Lower leg skin (tissue), 3 donors: ENCODE measurements around the gene GNAL.

Source experiments
- POLR2A ChIP-seq, 2 donors: fragments of 450-650 bp; IDR thresholded peaks; one replicate each; pipeline ENCODE4 v1.6.1; 2016 to 2017; ENCODE audit warnings: antibody characterized with exemption in 2 of 2, mild to moderate bottlenecking in 1 of 2, moderate library complexity in 1 of 2
- TF ChIP-seq, protein P1 (sequence below), 3 donors: fragments of 450-650 bp; IDR thresholded peaks; one replicate each; pipeline ENCODE4 v1.5.1; 2016; ENCODE audit warnings: antibody characterized with exemption in 3 of 3, mild to moderate bottlenecking in 3 of 3, moderate library complexity in 2 of 3

DNA sequence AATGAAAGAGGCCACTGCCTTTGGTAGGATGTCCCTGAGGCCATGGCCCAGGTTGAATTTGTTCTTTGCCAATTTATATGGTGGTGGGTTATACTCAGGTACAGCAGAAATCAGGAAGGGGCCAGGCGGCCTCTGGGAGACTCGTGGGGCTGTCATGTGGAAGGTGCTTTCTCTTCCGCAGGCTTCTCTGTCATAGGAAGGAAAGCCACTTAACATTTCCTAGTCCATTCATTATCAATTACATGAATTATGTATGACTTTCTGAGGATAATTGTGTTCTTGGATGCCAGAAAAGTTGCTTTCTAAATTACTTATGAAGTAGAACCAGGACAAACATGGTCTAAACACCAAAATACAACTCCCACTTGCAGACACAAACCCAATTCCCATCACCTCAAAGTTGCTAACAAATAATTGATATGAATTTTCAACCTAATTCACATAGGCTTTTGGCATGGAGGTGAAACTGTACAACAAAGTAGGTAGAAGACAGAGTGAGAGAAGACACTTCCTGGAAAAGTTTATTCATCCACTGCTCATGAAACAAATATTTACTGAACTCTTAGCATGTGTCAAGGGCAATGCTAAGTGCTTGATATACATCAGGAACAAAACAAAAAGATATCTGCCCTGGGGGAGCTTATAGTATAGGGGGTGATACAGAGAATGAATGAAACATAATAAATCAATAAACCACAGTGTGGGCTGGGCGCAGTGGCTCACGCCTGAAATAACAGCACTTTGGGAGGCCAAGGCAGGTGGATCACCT lies 111.7 kb downstream of the GNAL start:
- no peak for TF ChIP-seq POLR2A (IDR thresholded peaks at IDR 0.05)
- TF ChIP-seq, protein P1, sequence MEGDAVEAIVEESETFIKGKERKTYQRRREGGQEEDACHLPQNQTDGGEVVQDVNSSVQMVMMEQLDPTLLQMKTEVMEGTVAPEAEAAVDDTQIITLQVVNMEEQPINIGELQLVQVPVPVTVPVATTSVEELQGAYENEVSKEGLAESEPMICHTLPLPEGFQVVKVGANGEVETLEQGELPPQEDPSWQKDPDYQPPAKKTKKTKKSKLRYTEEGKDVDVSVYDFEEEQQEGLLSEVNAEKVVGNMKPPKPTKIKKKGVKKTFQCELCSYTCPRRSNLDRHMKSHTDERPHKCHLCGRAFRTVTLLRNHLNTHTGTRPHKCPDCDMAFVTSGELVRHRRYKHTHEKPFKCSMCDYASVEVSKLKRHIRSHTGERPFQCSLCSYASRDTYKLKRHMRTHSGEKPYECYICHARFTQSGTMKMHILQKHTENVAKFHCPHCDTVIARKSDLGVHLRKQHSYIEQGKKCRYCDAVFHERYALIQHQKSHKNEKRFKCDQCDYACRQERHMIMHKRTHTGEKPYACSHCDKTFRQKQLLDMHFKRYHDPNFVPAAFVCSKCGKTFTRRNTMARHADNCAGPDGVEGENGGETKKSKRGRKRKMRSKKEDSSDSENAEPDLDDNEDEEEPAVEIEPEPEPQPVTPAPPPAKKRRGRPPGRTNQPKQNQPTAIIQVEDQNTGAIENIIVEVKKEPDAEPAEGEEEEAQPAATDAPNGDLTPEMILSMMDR (IDR thresholded peaks at IDR 0.05), result no peak
